NCI-H446 (cell line): ENCODE data around the gene COL4A1.

ENCODE experiments used
- DNase-seq, 2 experiments: peaks; one replicate each; lab custom pipeline; 2025; lab: John Stamatoyannopoulos, UW

Gene COL4A1

GRCh38 chr13:110134801-110135200, 172.2 kb downstream of the COL4A1 start:
- no peak for DNase-seq

GRCh38 chr13:110133425-110134235, 173.3 kb downstream of the COL4A1 start:
- no peak for DNase-seq

GRCh38 chr13:110132225-110132982, 174.6 kb downstream of the COL4A1 start:
- no peak for DNase-seq

- DNase-seq, result no peak
Measured at GRCh38 chr13:110131424-110131823, 175.5 kb downstream of the COL4A1 start.

- DNase-seq, result no peak
Measured at GRCh38 chr13:110130431-110130830, 176.5 kb downstream of the COL4A1 start.

GRCh38 chr13:110129539-110130186, 177.3 kb downstream of the COL4A1 start:
- no peak for DNase-seq

GRCh38 chr13:110129076-110129475, 177.9 kb downstream of the COL4A1 start:
- no peak for DNase-seq

- DNase-seq, result no peak
Measured at GRCh38 chr13:110128546-110128945, 178.4 kb downstream of the COL4A1 start.

- DNase-seq, result no peak
Measured at GRCh38 chr13:110127986-110128511, 178.9 kb downstream of the COL4A1 start.

GRCh38 chr13:110126391-110126961, 180.5 kb downstream of the COL4A1 start:
- no peak for DNase-seq

GRCh38 chr13:110125613-110126272, 181.2 kb downstream of the COL4A1 start:
- no peak for DNase-seq

- DNase-seq, result no peak
Measured at GRCh38 chr13:110125157-110125556, 181.8 kb downstream of the COL4A1 start.

GRCh38 chr13:110124201-110124940, 182.6 kb downstream of the COL4A1 start:
- no peak for DNase-seq

GRCh38 chr13:110123041-110123809, 183.7 kb downstream of the COL4A1 start:
- no peak for DNase-seq

GRCh38 chr13:110121422-110122083, 185.4 kb downstream of the COL4A1 start:
- no peak for DNase-seq

- DNase-seq, result no peak
Measured at GRCh38 chr13:110119935-110120905, 186.7 kb downstream of the COL4A1 start.

GRCh38 chr13:110118106-110118505, 188.9 kb downstream of the COL4A1 start:
- no peak for DNase-seq

GRCh38 chr13:110116072-110116487, 190.9 kb downstream of the COL4A1 start:
- DNase-seq, result no peak
